Stimulated activated CD4-positive, alpha-beta T cell treated with anti-CD3 and anti-CD28 coated beads, Interleukin-12 subunit alpha, Interleukin-12 subunit beta, amount 100 ng/mL, for 4 hours (primary cell): Measurements from ENCODE around the gene GAN.
A peak's percentile ranks its signal among the peaks of the same experiment; 100 is the strongest.

Experiments
- DNase-seq: peaks from one replicate; pipeline ENCODE4 v3.0.0-alpha.2; 2020

The GAN gene, protein sequence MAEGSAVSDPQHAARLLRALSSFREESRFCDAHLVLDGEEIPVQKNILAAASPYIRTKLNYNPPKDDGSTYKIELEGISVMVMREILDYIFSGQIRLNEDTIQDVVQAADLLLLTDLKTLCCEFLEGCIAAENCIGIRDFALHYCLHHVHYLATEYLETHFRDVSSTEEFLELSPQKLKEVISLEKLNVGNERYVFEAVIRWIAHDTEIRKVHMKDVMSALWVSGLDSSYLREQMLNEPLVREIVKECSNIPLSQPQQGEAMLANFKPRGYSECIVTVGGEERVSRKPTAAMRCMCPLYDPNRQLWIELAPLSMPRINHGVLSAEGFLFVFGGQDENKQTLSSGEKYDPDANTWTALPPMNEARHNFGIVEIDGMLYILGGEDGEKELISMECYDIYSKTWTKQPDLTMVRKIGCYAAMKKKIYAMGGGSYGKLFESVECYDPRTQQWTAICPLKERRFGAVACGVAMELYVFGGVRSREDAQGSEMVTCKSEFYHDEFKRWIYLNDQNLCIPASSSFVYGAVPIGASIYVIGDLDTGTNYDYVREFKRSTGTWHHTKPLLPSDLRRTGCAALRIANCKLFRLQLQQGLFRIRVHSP

DNA sequence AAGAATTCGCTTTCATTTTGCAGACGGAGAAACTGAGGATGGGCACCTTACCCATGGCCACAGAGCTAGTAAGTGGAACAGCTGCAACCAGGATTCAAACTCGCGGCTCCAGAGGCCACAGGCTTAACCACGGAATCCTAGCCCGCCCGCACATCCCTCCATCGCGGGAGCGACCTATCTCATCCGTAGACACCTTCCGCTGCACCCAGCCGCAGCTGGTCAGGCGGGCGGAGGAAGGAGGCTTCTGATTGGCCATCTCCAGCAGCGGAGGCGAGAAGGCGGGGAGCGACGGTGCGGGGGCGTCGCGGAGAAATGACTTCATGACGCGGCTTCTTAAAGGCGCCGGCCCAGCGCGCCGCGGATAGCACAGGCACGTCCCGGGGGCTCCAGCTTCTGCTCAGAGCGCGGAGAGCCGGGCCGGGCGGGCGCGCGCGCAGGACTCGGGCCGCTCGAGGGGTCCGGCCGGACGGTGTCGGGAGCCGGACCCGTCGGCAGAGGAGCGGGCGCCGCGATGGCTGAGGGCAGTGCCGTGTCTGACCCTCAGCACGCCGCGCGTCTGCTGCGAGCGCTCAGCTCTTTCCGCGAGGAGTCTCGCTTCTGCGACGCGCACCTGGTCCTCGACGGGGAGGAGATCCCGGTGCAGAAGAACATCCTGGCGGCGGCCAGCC lies at the start of gene GAN:
TSS of gene GAN (plus strand) at position 360 of the 668 bp plus-strand sequence. CDS start at position 512, 152 bp downstream.
- peak; percentile 93 for DNase-seq

DNA sequence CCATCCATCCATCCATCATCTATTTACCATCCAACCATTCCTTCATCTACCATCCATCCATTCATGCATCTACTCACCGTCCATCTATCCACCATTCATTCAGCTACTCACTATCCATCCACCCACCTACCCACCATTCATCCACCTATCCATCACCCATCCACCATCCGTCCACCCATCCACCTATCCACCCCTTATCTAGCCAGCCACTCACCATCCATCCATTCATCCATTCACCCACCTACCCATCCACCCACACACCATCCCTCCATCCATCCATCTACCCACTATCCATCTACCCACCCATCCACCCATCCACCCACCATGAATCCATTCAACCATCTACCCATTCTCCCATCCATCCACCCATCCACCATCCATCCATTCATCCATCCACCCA lies 49.7 kb upstream of the GAN start:
- DNase-seq, result no peak

DNA sequence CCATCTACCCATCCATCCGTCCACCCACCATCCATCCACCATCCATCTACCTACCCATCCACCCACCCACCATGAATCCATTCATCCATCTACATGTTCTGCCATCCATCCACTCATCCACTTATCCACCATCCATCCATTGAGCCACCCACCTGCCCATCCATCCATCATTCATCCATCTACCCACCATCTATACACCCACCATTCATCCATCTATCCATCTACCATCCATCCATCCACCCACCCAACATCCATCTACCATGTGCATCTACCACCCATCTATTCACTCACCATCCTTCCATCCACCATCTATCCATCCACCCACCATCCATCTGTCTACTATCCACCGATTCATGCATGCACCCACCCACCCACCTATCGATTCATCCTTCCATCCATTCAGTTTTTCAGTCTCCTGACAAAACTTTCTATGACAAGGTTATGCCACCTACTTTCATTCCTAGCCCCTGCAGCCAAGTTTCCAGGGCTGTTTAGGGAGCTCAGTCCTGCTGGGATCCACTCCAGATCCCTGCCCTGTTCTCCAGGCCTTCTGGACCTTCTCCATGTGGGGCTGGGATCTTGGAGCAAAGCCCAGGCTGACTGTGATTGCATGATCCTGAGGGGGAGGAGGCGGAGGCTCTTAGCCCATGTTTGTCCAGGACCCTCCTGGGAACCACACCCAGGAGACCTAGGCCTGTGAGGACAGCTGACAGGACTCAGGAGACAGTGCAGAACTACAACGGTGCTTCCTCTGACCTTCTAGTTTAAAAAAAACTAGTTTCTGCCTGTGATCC lies 48.9 kb upstream of the GAN start:
- DNase-seq, result no peak

DNA sequence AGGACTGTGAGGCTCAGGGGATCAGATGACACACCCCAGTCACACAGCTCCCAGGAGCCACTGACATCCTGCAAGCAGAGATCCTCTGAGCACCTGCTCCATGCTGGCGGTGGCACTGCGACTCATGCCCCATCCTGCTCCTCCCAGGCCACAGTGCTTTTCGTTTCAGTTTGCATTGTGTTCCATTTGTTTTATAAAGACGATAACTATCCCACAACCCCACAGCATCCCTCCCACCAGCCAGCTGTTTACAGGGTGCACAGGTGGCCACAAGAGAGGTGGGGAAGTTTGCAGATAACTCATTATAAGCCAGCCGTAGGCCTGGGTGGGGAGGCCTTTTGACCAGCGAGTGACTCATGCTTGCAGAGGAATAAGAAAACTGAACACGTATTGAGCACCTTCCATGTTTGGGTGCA lies 48.1 kb upstream of the GAN start:
- no peak for DNase-seq

DNA sequence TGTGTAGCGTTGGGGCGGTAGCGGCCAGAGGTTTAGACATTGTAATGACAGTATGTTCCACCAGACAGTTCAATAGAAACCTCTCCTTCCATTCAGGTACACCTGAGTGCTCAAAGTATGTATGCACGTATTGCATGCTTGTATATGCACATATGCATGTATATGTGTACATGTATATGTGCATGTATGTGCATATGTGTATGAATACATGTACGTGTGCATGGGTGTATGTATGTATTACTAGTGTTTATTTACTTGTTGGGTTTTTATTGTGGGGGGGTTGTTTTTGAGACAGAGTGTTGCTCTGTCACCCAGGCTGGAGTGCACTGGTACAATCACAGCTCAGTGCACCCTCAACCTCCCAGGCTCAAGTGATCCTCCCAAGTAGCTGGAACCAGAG lies 46.3 kb upstream of the GAN start:
- no peak for DNase-seq

DNA sequence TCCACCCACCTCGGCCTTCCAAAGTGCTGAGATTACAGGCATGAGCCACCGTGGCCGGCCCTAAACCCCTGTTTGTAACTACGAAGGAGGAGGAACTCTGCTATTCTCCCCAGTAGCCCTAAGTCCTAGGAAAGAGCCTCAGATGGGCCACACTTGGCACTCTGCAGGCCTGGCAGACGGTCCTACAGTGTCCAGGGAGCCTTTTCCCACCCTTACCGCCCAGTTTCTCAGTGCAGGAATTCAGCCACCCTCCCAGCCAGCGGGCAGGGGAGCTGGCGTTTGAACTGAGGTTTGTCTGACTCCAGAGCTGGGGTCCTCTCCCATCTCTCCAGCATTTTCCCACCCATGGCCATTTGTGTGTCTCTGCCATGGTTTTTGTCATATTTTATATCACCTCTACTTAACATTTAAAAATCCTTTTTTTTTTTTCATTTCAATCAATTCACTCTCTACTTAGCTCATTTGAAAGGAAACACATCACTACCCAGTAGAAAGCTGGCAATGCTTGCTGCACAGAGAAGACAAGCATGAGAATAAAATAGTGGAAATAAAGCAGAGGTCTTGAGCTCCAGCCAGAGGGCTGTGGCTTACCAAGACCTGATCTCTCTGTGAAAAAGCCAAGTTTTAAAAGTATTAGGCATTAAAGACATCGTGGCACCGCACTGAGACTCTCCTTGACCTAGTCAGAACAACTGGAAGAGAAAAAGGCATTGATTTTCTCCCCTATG lies 41.4 kb upstream of the GAN start:
- no peak for DNase-seq

DNA sequence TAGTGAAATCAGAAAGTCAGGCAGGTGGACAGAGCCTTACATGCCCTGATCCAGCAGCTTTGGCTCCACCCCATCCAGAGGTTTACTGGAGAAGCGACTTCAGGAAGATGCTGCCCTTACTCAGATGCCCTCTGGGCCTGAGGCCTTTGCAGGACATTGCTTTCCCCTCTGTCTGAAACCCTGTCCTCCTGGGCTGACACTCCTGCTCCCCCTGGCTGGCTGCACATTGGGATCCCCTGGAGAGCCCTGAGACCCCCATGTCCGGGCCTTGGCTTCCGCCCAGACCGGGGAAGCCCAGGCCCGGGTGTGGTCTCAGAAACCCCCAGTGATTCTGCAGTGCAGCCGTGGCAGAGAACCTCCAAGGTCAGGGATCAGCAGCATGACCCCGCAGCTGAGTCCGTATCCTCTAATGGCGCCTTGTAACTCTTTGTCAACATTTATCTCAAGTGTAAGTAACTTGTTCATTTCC lies 39.7 kb upstream of the GAN start:
- DNase-seq, result no peak

DNA sequence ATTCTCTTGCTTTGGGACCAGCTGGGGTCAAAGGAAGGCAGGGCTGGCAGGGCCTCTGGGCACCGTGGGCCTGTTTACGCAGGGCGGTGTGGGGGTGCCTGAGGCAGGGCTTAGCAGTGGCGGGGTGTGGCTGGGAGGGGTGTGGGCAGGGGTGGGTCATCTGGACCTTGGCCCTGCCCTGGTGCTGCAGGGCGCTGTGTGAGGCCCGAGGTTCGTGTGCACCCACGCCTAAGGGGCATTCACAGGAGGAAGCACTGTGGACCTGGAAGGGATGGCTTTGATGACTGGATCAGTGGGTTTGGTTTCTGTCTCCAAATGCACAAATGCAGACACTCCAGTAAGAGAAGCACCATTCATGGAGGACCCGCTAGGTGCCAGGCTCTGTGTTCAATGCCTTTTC lies 39.0 kb upstream of the GAN start:
- no peak for DNase-seq

DNA sequence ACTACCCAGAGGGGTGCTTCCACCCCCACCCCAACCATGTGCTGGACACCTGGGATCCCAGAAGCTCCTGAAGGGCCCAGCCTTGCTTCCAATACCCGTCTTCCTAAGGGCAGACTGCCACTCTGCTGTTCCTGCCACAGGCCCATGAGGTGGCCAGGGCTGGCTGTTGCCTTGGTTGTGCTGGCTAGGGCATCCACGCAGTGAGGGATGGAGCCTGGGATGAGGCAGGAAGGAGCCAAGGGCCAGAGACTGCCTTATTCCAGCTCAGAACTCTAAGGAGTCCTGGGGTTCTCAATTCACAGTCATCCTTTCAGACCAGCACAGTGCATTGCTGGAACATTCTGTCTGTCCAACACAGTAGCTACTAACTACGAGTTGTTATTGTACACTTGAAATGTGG lies 38.4 kb upstream of the GAN start:
- no peak for DNase-seq

DNA sequence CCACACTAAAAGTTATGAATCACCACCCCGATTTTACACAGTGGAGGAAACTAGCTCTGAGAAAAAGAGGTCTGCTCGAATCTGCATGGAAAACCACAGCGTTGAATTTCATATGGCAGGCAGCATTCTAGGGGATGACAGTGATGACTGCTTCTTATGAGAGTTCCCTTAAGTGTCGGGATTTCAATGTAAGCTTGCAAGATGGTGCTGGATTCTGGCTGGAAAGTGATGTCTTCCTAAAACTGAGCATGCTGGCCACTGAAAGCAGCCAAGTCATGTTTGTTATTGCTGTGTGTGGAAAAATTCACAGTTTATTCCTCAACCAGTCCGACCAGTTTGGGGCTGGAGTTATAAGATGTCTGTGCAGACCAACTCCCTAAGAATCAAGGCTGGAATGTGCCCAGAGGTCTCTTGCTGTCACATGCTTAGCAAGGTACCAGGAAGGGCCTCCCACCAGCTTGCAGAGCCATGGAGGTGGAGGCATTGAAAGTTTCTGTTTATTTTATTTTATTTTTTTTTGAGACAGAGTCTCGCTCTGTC lies 37.2 kb upstream of the GAN start:
- DNase-seq, result no peak

DNA sequence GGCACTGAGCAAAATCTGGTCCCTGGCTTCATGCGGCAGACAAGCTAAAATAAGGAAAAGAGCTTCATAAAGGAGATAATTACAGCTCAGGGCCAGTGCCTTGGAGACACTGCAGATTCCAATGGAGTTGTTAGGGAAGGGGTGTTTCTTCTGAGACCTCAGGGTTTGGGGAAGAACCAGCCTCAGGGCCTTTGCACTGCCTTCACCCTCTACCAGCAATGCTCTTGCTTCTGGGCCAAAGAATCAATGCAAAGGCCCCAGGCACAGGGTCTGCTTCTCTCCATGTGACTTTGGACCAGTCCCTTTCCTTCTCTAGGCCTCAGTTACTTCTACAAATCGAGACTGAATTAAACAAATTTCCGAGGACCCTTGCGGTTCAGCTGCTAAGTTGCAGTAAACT lies 36.2 kb upstream of the GAN start:
- no peak for DNase-seq

DNA sequence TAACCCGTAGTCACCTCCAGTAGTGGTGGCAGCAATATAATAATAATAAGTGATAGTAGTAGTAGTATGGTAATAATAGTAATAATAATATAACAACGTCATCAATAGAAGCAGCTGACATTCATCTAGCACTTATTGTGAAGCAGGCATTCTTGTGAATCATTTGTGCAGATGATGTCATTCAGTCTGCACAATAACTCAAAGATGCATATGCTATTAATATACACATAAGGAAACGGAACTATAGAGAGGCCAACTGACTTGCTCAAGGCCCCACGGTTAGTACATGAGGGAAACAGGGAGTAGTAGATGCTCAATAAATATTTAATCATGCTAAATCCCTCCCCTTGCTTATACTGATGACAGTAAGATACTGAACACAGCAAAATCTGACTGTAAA lies 35.4 kb upstream of the GAN start:
- no peak for DNase-seq

DNA sequence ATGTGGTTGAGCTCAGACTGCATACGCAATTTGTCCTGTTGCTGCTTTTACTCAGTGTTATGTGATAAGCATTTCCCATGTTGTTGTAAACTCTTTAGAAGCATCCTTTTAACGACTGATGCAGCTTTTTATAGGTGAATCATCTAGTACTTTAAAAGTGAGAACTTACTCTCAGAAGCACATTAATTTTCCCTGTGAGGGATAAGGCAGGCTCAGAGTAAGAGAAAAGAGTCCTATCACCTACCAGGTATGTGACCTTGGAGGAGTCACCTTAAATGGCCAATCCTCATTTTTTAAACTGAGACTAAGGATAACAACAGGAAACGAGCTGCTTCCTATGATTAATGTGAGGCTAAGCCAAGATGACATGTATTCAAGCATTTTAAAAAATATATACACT lies 34.4 kb upstream of the GAN start:
- DNase-seq, result no peak

DNA sequence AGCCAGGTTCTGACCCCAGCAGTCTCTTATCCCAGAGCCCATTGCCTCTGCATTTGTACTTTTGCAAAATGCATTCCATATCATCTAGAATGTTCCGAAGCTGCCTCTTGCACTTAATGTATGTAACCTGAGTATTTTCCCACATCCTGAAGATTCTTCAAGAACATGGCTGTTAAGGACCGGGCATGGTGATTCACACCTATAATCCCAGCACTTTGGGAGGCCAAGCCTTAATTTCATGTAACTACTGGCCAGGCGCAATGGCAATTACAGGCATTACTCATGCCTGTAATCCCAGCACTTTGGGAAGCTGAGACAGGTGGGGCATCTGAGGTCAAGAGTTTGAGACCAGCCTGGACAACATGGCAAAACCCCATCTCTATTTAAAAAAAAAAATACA lies 31.7 kb upstream of the GAN start:
- DNase-seq, result no peak

DNA sequence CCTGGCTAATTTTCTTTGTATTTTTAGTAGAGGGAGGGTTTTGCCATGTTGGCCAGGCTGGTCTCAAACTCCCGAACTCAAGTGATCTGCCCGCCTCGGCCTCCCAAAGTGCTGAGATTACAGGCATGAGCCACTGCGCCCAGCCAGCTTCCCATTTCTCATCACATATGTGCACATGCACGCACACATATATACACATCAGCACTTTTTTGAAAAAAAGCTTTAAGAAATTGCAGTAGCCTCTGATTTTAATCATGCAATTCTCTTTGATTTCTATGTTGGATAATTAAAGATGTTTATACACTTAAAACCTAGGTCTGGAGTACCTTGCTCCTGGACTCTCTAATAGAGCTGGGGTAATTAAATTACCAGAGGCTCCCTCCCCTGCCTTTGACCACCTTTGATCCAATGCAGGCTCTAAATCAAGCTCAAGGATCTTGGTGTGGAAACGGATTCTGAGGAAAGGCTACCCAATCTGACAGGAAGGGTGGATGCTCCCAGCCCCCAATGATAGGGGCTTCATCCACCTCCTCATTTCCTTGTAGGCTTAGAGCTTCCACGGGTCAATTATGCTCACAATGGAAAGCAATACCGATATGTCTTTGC lies 29.7 kb upstream of the GAN start:
- no peak for DNase-seq

DNA sequence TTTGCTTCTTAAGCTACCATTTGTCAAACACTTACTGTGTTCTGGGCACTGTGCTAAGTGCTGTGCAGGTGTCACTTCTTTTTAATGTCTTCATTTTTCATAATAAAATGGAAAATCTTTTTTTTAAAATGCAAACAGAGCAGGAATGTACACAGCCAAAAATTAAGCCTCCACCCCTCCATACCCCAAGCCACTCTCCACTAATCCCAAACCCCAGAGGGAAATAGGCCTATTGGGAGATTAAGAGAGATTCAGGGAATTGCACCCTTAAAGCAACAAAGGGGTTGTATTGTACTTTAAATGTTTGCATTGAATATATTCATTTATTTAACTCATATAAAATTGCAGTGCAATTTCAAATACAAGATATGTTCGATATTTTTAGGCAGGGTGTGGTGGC lies 28.6 kb upstream of the GAN start:
- DNase-seq, result no peak

DNA sequence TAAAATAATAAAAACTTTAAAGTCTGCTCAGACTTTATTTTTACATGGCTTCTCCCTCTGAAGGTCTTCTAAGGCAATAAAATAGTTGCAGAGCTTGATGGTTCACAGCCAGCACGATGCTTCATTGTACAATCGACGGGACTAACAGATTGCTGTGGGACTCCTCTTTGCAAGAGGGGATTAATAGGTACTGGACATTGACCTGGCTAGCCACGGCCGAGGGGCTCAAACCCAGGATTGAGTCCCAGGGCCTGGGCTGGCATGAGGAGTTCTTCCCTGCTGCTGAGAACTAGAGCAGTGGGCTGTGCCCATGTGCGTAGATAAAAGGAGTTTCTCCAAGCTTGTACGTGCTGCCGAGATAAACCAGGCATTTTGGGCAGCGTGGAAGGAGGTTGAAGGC lies 23.6 kb upstream of the GAN start:
- DNase-seq, result no peak

DNA sequence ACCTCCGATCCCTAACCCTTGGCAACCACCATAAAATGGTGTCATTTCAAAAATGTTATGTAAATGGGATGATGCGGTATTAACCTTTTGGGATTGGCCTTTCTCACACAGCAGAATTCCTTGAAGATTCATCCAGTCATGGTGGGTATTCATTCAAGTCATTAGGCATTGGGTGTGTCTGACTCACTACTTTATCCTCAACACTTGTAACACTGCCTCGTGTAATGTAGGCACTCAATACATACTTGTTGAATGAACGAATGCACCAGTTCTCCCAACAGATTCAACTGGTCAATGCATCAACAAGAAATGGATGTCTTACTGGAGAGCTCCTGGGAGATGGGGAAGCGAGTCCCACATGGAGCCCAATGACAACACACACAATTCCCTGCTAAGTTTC lies 21.8 kb upstream of the GAN start:
- no peak for DNase-seq

DNA sequence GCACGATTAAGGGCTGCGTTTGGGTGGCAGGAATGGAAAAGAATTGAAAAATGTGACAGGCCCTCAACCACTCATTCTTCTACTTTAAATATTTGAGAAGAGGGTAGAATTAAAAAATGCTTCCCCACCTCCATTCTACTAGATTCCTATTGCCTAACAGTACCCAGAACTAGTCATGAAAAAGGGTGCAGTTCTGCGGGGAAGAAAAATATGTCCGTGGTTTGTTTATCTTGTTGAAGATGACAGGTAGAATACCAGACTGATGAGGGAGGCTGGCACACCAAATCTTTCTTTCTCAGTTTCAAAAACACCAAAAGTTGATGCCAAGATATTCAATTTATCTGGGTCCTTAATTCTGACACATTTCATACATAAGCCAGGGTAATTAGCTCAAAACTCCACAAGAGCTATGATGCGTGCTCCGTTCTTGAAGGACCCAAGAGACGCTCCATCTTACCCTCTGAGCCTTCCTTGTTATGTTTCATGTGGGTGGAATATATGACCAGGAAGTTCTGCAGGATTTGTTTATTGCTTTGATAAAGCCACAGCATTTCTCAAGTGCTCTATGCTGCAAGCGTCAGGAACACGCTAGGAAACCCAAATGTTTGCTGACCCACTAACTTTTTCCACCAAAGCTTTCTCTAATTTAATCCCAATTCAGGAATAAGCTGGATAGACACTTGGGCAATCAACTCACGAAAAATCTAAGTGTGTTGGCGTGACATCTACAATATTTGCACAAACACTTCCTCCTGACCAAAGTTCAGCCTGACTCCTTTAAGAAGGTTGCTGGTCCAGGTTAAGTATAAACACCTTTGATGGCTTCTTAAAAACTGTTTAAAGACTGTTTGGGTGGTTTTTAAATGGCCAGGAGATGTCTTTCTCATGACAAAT lies 20.6 kb upstream of the GAN start:
- no peak for DNase-seq

DNA sequence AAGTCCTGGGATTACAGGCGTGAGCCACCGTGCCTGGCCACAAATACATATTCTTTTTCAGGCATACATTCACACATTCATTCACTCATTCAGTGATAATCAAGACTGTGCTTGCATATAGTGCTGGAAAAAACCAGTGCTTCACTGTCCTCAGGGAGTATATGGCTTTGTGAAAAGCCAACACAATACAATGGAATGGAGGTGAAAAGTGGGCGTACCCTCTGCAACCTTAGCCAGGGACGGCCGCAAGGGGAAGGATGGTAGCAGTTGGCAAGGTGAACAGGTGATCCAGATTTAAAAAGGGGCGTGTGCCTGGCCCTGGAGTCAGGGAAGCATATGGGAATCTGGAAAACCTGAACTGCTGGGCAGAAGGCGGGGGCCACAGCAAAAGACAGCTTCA lies 18.1 kb upstream of the GAN start:
- no peak for DNase-seq

DNA sequence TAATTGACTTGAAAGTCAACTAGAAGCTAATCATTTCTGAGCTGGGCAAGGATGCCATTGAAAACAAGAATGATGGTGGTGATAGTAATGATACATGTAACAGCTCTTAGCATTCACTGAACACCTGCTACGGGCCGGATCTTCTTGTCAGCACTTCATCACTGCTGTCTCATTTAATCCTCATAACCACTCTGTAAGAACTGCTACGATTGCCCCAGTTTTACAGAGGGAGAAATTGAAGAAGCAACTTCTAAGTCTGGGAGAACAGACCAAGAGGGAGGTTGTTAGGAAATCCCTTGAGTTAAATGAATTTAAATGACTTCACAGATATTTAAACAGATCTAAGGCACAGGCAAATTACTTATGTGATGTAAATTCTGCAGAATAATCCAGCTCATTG lies 7.0 kb upstream of the GAN start:
- DNase-seq, result no peak
